GM12892 (cell line): ENCODE measurements around the gene ADAMTS12.

Source experiments
- DNase-seq: peaks from one replicate; pipeline ENCODE4 v3.0.0; 2011; ENCODE audit not compliant: insufficient read length
- FAIRE-seq: peaks from 2 replicates; lab custom pipeline; 2011; peaks lifted over from hg19 to GRCh38; lab: Jason Lieb, UNC
- POLR2A ChIP-seq: IDR thresholded peaks from 2 replicates; pipeline ENCODE4 v1.6.1; 2011; ENCODE audit warnings: low read depth, low read length, control low read depth
- POLR2AphosphoS5 ChIP-seq: IDR thresholded peaks from 2 replicates; pipeline ENCODE4 v1.6.1; 2011; ENCODE audit warnings: low read depth, low read length, control low read depth
- TAF1 ChIP-seq: IDR thresholded peaks from 2 replicates; pipeline ENCODE4 v1.6.1; 2011; ENCODE audit warnings: low read depth, mild to moderate bottlenecking, control low read depth, low read length, borderline replicate concordance

Gene ADAMTS12

DNA sequence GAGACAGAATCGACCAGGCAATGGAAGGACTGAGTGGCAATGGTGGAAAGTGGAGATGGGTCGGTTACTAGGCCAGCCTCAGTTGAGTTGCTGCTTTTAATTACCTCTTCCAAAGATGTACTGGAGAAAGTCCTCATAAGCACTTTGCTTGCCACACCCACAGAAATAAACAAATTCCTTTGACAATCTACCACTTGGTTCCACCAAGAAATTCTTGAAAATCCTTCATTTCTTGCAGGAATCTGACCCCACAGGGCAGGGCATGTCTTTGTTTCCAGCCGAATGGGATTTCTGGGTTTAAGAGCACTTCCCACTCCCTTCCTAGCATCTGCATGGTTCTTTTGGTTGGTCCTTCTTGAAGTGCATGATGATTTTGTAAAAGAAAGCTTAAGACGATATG is 54.5 kb downstream of the ADAMTS12 start:
- TF ChIP-seq TAF1 (no peak), POLR2AphosphoS5 (no peak), POLR2A (no peak)
- no peak for FAIRE-seq
- DNase-seq = no peak

DNA sequence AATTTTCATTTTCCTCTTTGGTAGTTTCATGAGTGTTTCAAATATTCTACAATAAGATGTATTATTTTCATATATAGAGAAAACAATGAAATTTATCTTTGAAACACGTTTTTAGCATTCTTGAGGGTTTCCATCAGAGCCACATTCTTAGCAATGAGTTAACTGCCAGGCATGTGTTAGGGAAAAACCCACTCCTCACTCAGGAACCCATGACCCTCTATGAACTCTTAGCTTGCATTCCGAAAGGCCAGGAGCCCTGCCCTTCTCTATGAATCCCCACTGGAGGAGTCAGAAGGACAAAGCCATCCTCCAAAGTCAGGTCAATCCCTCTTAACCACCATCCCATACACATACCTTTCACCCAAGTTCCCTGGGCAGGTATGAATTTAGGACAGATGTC is 57.5 kb downstream of the ADAMTS12 start:
- FAIRE-seq (no peak), DNase-seq (no peak)
- no peak for TF ChIP-seq TAF1
- TF ChIP-seq POLR2AphosphoS5 = no peak
- no peak for TF ChIP-seq POLR2A

DNA sequence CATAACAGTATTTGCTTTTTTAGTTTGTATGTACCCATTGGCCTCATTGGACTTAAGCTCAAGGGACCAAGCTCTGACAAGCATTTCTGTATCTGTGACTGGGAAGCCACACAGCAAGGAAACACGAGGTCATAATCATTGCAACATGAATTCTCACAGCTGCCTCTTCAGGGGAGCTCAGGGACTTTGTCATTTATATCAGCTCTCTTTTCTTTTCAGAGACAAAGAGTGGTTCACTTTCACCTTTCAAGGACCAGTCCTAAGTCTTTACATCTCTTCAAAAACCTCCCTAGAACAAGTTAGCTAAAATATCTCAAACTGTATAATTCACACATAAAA is 58.6 kb downstream of the ADAMTS12 start:
- no peak for FAIRE-seq
- TF ChIP-seq TAF1 (no peak), POLR2AphosphoS5 (no peak), POLR2A (no peak)
- DNase-seq = no peak

DNA sequence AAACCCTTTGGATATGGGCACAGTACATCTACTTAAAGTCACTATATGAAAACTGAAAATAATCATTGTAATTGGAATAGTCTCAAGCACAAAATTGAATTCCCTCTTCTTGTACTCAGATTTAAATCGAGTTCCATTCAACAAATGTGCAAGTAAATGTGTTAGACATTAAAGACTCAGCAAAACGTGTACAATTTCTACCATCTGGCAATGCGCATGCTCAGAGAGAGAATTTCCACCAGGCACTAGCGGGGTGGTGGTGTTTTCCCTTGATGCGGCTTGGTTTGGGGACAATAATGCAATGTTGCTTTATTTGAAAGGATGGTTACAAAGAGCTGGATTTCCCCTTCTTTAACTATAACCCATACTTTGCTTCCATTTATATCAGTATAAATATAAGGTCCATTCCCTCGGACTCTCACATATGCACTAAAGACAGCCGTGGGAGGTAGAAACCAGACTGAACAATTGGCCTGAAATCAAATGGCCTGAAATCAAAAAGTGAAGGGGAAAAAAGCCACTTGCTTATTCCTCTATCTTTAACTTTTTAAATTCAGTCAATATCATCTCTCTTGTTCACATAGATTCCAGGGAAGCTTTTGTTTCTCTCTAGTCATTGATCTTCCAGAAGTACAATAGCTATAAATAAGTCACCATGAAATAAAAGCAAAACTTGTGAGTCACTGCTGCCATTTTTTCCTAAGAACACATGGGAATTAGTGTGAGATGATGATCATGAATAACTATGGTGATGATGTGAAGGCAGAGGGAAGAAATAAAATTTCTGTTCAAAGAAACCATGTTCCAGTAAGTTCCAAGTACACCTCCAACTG is 59.2 kb downstream of the ADAMTS12 start:
- no peak for FAIRE-seq
- TF ChIP-seq POLR2A = no peak
- TF ChIP-seq TAF1 = no peak
- TF ChIP-seq POLR2AphosphoS5 = no peak
- no peak for DNase-seq

DNA sequence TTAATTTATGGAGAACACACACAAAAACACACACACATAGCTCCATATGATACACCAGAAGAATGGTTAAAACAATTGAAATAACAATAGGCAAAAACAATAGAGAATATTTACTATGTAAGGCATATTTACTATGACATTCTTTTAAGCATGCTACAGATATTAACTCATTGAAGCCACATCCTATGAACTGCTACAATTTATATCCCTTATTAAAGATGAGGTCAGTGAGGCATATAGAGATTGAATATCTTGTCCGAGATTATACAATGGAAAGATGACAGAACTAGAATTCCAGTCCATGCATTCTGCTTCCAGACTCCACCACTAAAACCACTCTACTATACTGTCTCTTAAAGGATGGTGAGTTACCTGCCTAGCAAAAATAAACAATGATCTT is 60.7 kb downstream of the ADAMTS12 start:
- DNase-seq (no peak), FAIRE-seq (no peak)
- TF ChIP-seq POLR2AphosphoS5 = no peak
- TF ChIP-seq TAF1 = no peak
- TF ChIP-seq POLR2A = no peak

DNA sequence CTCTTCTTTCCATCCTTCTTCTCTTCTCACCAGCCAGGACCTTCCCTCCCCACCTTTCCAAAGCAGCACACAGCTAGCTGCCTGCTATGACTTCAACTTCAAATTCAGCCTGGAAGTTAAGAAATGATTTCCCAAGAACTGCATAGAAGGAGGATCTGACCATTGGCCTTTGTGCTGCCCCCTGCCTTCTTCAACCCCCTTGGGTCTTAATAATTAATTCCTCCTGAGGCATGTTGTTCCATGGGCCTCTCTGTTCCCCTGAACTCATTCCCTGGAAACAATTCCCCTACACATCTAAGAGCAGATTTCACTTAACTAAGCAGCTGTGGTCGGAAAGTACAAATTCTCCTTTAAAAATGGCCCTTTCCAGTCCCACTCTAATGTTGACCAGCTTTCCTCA is 62.4 kb downstream of the ADAMTS12 start:
- TF ChIP-seq POLR2A (no peak), TAF1 (no peak)
- DNase-seq (no peak), FAIRE-seq (no peak)

DNA sequence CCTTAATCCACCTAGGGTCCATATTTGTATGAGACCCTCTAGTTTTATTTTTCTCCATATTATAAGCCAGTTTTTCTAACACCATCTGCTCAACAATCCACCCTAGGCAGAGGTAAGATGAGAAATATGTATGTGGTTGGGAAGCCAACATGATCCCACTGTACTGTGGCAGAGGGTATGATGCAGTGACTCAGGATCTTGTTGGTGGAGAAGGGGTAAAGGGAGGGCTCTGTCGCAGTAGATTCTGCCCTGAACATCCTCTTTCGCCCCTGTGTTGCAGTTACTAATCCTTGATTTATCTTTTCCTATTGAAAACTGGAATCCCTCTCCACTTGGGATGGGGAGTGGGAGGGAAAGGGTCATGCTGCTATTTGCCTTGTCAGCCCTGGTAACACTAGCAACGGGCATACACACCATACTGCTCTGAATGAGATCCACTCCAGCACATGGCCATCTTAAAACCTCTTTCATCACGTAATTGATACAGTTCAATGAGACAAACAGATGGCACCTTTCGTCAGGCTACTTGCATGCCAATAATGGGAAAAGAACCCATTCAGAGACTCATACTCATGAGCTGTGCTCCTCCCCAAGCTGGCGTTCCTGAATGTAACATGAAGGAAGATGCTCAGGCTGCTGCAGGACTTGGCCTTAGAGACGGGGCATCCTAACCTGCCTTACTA is 63.0 kb downstream of the ADAMTS12 start:
- DNase-seq (no peak), FAIRE-seq (no peak)
- no peak for TF ChIP-seq POLR2A
- no peak for TF ChIP-seq TAF1
- no peak for TF ChIP-seq POLR2AphosphoS5

DNA sequence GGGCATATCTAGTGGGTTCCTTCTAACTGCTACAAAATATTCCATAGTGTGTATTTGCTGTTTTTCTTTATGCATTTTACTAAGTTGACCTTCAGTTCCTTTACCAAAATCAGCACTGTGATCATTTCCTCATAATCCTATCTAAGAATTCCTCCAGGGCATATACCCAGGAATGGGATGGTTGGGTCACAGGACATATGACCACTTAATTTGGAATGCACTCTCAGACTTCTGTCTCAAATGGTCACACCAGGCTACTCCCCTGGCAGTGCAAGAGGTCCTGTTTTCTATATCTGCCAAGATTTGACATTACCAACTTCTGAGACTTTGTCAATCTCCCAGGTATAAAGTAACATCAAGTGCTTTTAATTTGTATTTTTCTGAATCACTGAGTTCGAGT is 63.9 kb downstream of the ADAMTS12 start:
- DNase-seq (no peak), FAIRE-seq (no peak)
- no peak for TF ChIP-seq TAF1
- TF ChIP-seq POLR2AphosphoS5 = no peak
- TF ChIP-seq POLR2A = no peak

DNA sequence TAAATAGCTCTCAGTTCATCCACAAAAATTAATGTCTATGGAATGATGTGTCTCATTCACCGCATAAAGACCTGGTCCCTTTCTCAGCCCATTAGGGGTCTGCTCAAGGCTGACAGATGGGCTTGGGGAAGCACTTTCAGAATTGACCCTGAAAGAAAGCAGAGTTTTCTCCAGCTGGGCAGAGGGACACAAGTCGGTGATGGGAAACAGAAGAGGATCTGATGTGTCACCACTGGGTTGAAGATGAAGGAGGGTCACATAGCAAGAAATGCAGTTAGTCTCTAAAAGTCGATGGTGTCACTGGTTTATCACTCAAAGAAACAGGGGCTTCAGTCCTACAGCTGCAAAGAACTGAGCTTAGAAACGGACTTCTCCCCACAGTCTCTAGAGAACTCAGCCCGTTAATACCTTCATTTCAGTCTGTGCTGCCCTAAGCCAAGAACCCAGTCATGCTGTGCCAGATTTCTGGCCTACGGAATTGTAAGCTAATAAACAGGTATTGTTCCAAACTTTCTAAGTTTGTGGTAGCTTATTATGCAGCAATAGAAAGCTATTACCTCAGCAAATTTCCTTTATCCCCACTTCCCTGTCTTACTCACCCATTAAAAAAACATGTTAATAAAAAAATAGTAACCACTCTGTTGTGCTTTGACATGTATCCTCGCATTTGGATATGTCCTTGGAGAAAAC is 64.6 kb downstream of the ADAMTS12 start:
- DNase-seq = no peak
- no peak for TF ChIP-seq POLR2A
- no peak for TF ChIP-seq POLR2AphosphoS5
- TF ChIP-seq TAF1 = no peak
- no peak for FAIRE-seq

DNA sequence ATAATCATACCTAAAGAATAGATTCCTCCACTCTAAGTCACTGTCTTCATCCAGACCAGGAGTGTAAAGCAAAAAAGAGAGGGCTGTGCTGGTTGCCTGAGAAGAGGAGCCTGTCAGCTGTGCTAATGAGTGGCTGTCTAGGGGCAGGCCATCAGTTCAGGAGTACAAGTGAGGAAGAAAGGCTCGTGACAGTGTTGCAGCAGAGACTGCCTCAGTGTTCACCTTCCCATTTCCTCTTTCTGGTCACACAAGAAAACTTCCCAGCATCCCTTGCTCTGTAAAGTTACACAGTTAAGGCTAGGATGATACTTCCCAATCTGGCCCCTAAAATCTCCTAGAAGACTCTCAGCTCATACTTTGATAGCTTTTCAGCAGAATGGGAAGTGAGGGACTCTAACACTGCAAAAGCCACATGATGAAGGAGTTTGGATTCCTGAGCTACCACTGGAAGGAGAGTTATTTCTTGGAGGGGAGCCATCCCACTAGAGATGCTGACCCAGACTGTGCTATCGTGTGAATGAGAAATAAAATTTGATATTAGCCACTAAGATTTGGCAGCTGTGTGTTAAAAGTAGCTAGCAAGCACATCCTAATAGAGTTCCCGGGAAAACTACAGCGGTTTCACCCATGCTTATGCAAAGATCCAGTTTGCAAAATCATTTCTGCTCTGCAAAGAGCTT is 67.1 kb downstream of the ADAMTS12 start:
- TF ChIP-seq TAF1 = no peak
- TF ChIP-seq POLR2A = no peak
- TF ChIP-seq POLR2AphosphoS5 = no peak
- DNase-seq = no peak
- peak; percentile 68 for FAIRE-seq

DNA sequence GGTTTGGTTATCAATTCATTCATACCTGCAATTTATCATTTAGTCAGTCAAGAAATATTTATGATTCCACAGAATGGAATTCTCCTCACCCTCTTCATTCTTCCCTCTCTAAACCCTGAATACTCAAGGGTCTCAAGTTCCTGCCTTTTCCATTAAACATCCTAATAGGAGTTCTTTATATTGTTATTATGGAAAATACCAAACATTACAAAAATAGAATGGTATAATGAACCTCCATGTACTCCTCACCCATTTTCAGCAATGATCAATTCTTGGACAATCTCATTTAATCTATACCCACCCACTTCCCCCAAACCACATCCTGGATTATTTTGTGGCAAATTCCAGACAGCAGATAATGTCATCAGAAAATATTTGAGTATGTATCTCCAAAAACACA is 74.5 kb downstream of the ADAMTS12 start:
- FAIRE-seq = no peak
- TF ChIP-seq POLR2AphosphoS5 (no peak), TAF1 (no peak), POLR2A (no peak)
- DNase-seq = no peak
